ENCODE results near the gene ZNF808.
"Not testable (repeated sequence)": the region's sequence is repeated elsewhere in the genome, so short reads cannot be mapped to it uniquely, and the experiment has no call there.

Gene ZNF808

GRCh38 chr19:52538815-52539214 lies 11.3 kb downstream of the ZNF808 start:
- not testable (repeated sequence) for DNase-seq

GRCh38 chr19:52541176-52541575 lies 13.7 kb downstream of the ZNF808 start:
- not testable (repeated sequence) for DNase-seq

- DNase-seq: no peak
Measured at GRCh38 chr19:52541608-52542007, 14.1 kb downstream of the ZNF808 start.

GRCh38 chr19:52542541-52542940 lies 15.1 kb downstream of the ZNF808 start:
- DNase-seq: not testable (repeated sequence)

- no peak for DNase-seq
Measured at GRCh38 chr19:52542984-52543664, 15.7 kb downstream of the ZNF808 start.

- DNase-seq: no peak
Measured at GRCh38 chr19:52554216-52554971, 26.9 kb downstream of the ZNF808 start.

GRCh38 chr19:52557231-52557995 lies 29.9 kb downstream of the ZNF808 start:
- no peak for DNase-seq

- not testable (repeated sequence) for DNase-seq
Measured at GRCh38 chr19:52558732-52559445, 31.4 kb downstream of the ZNF808 start.

GRCh38 chr19:52561611-52562010 lies 34.1 kb downstream of the ZNF808 start:
- DNase-seq: not testable (repeated sequence)

- no peak for DNase-seq
Measured at GRCh38 chr19:52566121-52566520, 38.7 kb downstream of the ZNF808 start.

- no peak for DNase-seq
Measured at GRCh38 chr19:52566588-52566987, 39.1 kb downstream of the ZNF808 start.

GRCh38 chr19:52567921-52568320 lies 40.5 kb downstream of the ZNF808 start:
- DNase-seq: no peak

- DNase-seq: not testable (repeated sequence)
Measured at GRCh38 chr19:52569638-52569999, 42.2 kb downstream of the ZNF808 start.

GRCh38 chr19:52570000-52570861 lies 42.8 kb downstream of the ZNF808 start, which contains the start of gene ZNF701:
Gene ZNF701 (plus strand): TSS chr19:52570287. CDS start chr19:52574148, 3,861 bp downstream.
- peak; percentile 93 for DNase-seq

- no peak for DNase-seq
Measured at GRCh38 chr19:52584736-52585440, 57.4 kb downstream of the ZNF808 start.

GRCh38 chr19:52585604-52586003 lies 58.1 kb downstream of the ZNF808 start:
- DNase-seq: no peak

- no peak for DNase-seq
Measured at GRCh38 chr19:52590728-52591127, 63.3 kb downstream of the ZNF808 start.

- DNase-seq: no peak
Measured at GRCh38 chr19:52592301-52592700, 64.8 kb downstream of the ZNF808 start.

GRCh38 chr19:52593441-52593840 lies 66.0 kb downstream of the ZNF808 start:
- DNase-seq: not testable (repeated sequence)

- no peak for DNase-seq
Measured at GRCh38 chr19:52599241-52599640, 71.8 kb downstream of the ZNF808 start.

- DNase-seq: no peak
Measured at GRCh38 chr19:52600639-52601024, 73.2 kb downstream of the ZNF808 start.
